ENCODE results near the gene CBLL1. TPM values are rescaled to one million over a fixed set of nuclear protein-coding genes. Genes with fewer than 3 reads are reported as not detected.
A peak's percentile ranks its signal among the peaks of the same experiment; 100 is the strongest.

CBLL1 gene
- total and polyA plus RNA-seq, 2 of the 13 experiments (the other 11 are each of a cell fraction or from before 2014, with no cell fraction given) = 8.8 to 10.5 TPM

DNA sequence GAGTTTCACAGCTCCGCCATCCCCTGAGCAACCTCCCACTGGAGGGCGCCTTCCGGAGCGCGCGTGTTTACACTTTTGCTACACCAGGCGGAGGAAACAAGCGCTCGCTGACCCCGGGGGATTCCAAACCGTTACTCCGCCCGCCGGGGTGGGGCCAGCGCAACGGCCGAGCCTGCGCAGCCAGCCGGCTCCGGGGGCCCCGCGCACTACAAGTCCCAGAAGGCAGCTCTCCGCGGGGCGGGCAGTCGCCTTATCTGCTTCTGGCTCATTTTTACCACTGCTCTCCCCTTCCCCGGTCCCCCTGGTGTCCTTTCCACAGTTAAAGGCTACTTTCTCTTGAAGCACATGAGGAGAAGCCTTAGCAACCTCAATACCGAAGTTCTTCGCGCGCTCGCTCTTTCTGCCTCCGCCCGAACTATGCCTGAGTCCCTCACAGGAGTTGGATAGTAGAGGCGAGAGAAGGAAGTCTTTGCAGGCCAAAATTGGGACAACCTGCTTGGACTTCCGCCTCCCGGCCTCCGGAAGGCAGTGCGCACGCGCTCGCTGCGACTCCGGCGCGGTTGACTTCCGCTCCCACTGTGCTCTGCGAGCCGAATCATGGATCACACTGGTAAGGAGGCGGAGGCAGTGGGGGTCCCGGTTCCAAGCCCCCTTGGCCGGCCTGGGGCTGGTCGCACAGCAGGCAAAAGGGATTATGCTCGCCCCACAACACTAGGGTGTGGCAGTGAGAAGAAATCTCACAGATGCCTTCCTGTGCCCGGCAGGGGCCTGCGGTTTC lies at the start of gene CBLL1 (continued):
- TF ChIP-seq, protein P1, sequence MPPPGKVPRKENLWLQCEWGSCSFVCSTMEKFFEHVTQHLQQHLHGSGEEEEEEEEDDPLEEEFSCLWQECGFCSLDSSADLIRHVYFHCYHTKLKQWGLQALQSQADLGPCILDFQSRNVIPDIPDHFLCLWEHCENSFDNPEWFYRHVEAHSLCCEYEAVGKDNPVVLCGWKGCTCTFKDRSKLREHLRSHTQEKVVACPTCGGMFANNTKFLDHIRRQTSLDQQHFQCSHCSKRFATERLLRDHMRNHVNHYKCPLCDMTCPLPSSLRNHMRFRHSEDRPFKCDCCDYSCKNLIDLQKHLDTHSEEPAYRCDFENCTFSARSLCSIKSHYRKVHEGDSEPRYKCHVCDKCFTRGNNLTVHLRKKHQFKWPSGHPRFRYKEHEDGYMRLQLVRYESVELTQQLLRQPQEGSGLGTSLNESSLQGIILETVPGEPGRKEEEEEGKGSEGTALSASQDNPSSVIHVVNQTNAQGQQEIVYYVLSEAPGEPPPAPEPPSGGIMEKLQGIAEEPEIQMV (CRISPR knock-in tag; IDR thresholded peaks at IDR 0.05; ENCODE audit: low read depth) = peak; percentile 77; the same call in 1 of the 2 replicates
- no peak for TF ChIP-seq PAF1 (CRISPR knock-in tag; IDR thresholded peaks at IDR 0.05)
- TF ChIP-seq SRF (IDR thresholded peaks at IDR 0.05; ENCODE audit: low read depth, low read length) = 0 out of 2 replicates have a peak, but pooled peaks have one; percentile 4
- TF ChIP-seq SMYD3 (CRISPR knock-in tag; IDR thresholded peaks at IDR 0.05) = no peak; the same call in 1 of the 2 replicates
- no peak for TF ChIP-seq KDM4B (CRISPR knock-in tag; IDR thresholded peaks at IDR 0.05)
- no peak for TF ChIP-seq SKI (IDR thresholded peaks at IDR 0.05; ENCODE audit: partially characterized antibody)
- TF ChIP-seq, protein P2, sequence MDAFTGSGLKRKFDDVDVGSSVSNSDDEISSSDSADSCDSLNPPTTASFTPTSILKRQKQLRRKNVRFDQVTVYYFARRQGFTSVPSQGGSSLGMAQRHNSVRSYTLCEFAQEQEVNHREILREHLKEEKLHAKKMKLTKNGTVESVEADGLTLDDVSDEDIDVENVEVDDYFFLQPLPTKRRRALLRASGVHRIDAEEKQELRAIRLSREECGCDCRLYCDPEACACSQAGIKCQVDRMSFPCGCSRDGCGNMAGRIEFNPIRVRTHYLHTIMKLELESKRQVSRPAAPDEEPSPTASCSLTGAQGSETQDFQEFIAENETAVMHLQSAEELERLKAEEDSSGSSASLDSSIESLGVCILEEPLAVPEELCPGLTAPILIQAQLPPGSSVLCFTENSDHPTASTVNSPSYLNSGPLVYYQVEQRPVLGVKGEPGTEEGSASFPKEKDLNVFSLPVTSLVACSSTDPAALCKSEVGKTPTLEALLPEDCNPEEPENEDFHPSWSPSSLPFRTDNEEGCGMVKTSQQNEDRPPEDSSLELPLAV (CRISPR knock-in tag; conservative IDR thresholded peaks at IDR 0.05; ENCODE audit: low read depth) = no peak
- peak; percentile 53 for TF ChIP-seq HOXA5 (CRISPR knock-in tag; IDR thresholded peaks at IDR 0.05)
- TF ChIP-seq RFXANK (CRISPR knock-in tag; IDR thresholded peaks at IDR 0.05) = 0 out of 2 replicates have a peak, but pooled peaks have one; percentile 38
- peak; percentile 52; the same call in 1 of the 2 replicates for TF ChIP-seq ZBTB7B (CRISPR knock-in tag; IDR thresholded peaks at IDR 0.05)
- TF ChIP-seq ARHGAP35 (CRISPR knock-in tag; IDR thresholded peaks at IDR 0.05; ENCODE audit: borderline replicate concordance) = no peak
- TF ChIP-seq, protein P3, sequence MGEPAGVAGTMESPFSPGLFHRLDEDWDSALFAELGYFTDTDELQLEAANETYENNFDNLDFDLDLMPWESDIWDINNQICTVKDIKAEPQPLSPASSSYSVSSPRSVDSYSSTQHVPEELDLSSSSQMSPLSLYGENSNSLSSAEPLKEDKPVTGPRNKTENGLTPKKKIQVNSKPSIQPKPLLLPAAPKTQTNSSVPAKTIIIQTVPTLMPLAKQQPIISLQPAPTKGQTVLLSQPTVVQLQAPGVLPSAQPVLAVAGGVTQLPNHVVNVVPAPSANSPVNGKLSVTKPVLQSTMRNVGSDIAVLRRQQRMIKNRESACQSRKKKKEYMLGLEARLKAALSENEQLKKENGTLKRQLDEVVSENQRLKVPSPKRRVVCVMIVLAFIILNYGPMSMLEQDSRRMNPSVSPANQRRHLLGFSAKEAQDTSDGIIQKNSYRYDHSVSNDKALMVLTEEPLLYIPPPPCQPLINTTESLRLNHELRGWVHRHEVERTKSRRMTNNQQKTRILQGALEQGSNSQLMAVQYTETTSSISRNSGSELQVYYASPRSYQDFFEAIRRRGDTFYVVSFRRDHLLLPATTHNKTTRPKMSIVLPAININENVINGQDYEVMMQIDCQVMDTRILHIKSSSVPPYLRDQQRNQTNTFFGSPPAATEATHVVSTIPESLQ (CRISPR knock-in tag; conservative IDR thresholded peaks at IDR 0.05) = 0 out of 2 replicates have a peak, but pooled peaks have one; percentile 41
- TF ChIP-seq ZBTB8A (CRISPR knock-in tag; IDR thresholded peaks at IDR 0.05; ENCODE audit: borderline replicate concordance, low read depth) = no peak
- TF ChIP-seq ZNF446 (CRISPR knock-in tag; IDR thresholded peaks at IDR 0.05) = no peak
- peak; percentile 80 for TF ChIP-seq HIVEP1 (CRISPR knock-in tag; IDR thresholded peaks at IDR 0.05)
- TF ChIP-seq, protein P4, sequence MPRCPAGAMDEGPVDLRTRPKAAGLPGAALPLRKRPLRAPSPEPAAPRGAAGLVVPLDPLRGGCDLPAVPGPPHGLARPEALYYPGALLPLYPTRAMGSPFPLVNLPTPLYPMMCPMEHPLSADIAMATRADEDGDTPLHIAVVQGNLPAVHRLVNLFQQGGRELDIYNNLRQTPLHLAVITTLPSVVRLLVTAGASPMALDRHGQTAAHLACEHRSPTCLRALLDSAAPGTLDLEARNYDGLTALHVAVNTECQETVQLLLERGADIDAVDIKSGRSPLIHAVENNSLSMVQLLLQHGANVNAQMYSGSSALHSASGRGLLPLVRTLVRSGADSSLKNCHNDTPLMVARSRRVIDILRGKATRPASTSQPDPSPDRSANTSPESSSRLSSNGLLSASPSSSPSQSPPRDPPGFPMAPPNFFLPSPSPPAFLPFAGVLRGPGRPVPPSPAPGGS (CRISPR knock-in tag; IDR thresholded peaks at IDR 0.05) = peak; percentile 4; the same call in 1 of the 2 replicates
- no peak for TF ChIP-seq SMAD1 (CRISPR knock-in tag; IDR thresholded peaks at IDR 0.05; ENCODE audit: borderline replicate concordance, low read depth)
- TF ChIP-seq, protein P5, sequence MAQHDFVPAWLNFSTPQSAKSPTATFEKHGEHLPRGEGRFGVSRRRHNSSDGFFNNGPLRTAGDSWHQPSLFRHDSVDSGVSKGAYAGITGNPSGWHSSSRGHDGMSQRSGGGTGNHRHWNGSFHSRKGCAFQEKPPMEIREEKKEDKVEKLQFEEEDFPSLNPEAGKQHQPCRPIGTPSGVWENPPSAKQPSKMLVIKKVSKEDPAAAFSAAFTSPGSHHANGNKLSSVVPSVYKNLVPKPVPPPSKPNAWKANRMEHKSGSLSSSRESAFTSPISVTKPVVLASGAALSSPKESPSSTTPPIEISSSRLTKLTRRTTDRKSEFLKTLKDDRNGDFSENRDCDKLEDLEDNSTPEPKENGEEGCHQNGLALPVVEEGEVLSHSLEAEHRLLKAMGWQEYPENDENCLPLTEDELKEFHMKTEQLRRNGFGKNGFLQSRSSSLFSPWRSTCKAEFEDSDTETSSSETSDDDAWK (CRISPR knock-in tag; IDR thresholded peaks at IDR 0.05) = no peak
- TF ChIP-seq, protein P6, sequence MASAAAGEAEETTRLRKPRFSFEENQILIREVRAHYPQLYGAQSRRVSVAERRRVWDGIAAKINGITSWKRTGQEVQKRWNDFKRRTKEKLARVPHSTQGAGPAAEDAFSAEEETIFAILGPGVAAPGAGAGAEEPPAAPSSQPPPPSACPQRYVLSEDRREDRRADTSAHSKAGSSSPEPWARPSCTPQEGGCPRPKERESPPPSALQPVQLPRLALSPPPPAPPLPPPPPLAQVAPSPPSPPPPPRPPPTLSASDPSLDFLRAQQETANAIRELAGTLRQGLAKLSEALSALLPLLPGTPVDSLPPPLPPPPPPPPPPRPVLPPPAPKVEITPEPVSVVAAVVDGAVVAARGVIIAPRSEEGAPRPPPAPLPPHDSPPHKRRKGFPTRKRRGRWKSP (CRISPR knock-in tag; IDR thresholded peaks at IDR 0.05) = peak; percentile 62; the same call in 1 of the 2 replicates
- TF ChIP-seq HES4 (CRISPR knock-in tag; IDR thresholded peaks at IDR 0.05; ENCODE audit: borderline replicate concordance) = no peak

Measured in HepG2 (cell line).